ENCODE measurements around the gene USP12. TPM values are rescaled to one million over a fixed set of nuclear protein-coding genes. Genes with fewer than 3 reads are reported as not detected.

USP12 gene
- total and polyA plus RNA-seq, 12 donors: 4.6 to 20.3 (median 13.3) TPM

- no peak overlapping the region for H3K4me3 ChIP-seq
- H3K27me3 ChIP-seq: no peaks in the 10 kb centered on the region
- no peak for DNase-seq
- no peaks in the 10 kb centered on the region for H3K4me1 ChIP-seq (replicated peaks in 1 of 2)
- intact Hi-C loops (cut with DNase I): no loop called here
- no peaks in the 10 kb centered on the region for H3K36me3 ChIP-seq (replicated peaks in 1 of 2)
- no peaks in the 10 kb centered on the region for H3K9me3 ChIP-seq (replicated peaks in 1 of 3)
- TF ChIP-seq POLR2A (IDR thresholded peaks at IDR 0.05): no peak
- TF ChIP-seq, protein P1, sequence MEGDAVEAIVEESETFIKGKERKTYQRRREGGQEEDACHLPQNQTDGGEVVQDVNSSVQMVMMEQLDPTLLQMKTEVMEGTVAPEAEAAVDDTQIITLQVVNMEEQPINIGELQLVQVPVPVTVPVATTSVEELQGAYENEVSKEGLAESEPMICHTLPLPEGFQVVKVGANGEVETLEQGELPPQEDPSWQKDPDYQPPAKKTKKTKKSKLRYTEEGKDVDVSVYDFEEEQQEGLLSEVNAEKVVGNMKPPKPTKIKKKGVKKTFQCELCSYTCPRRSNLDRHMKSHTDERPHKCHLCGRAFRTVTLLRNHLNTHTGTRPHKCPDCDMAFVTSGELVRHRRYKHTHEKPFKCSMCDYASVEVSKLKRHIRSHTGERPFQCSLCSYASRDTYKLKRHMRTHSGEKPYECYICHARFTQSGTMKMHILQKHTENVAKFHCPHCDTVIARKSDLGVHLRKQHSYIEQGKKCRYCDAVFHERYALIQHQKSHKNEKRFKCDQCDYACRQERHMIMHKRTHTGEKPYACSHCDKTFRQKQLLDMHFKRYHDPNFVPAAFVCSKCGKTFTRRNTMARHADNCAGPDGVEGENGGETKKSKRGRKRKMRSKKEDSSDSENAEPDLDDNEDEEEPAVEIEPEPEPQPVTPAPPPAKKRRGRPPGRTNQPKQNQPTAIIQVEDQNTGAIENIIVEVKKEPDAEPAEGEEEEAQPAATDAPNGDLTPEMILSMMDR (IDR thresholded peaks at IDR 0.05): no peak
- WGBS, 4 donors: 88 to 100% (median 97%) methylated on average over 2 of the region's 2 CpGs
- H3K27ac ChIP-seq: no peak overlapping the region
These were observed 113.8 kb downstream of the USP12 start for GRCh38 chr13:27057817-27058216.

GRCh38 chr13:27055526-27055925 lies 116.1 kb downstream of the USP12 start:
- Histone ChIP-seq H3K27ac (no peak overlapping the region), H3K9me3 (replicated peaks in 1 of 3) (no peaks in the 10 kb centered on the region), H3K4me1 (replicated peaks in 1 of 2) (no peaks in the 10 kb centered on the region), H3K27me3 (no peaks in the 10 kb centered on the region), H3K36me3 (replicated peaks in 1 of 2) (no peaks in the 10 kb centered on the region), H3K4me3 (no peak overlapping the region)
- intact Hi-C loops (cut with DNase I): no loop called here
- no peak for DNase-seq
- WGBS, 4 donors: 58 to 81% (median 71%) methylated on average over 6 of the region's 6 CpGs
- TF ChIP-seq POLR2A (IDR thresholded peaks at IDR 0.05): no peak
- TF ChIP-seq, protein P1 (IDR thresholded peaks at IDR 0.05): no peak

GRCh38 chr13:27054760-27055159 lies 116.9 kb downstream of the USP12 start:
- no peak for DNase-seq
- no peaks in the 10 kb centered on the region for H3K4me1 ChIP-seq (replicated peaks in 1 of 2)
- H3K4me3 ChIP-seq: no peak overlapping the region
- intact Hi-C loops (cut with DNase I): no loop called here
- H3K27me3 ChIP-seq: no peaks in the 10 kb centered on the region
- no peaks in the 10 kb centered on the region for H3K36me3 ChIP-seq (replicated peaks in 1 of 2)
- no peak overlapping the region for H3K27ac ChIP-seq
- 80 to 91% (median 90%) methylated on average over 2 of the region's 2 CpGs for WGBS, 4 donors
- H3K9me3 ChIP-seq (replicated peaks in 1 of 3): no peaks in the 10 kb centered on the region
- TF ChIP-seq, protein P1 (IDR thresholded peaks at IDR 0.05): no peak
- no peak for TF ChIP-seq POLR2A (IDR thresholded peaks at IDR 0.05)

DNA sequence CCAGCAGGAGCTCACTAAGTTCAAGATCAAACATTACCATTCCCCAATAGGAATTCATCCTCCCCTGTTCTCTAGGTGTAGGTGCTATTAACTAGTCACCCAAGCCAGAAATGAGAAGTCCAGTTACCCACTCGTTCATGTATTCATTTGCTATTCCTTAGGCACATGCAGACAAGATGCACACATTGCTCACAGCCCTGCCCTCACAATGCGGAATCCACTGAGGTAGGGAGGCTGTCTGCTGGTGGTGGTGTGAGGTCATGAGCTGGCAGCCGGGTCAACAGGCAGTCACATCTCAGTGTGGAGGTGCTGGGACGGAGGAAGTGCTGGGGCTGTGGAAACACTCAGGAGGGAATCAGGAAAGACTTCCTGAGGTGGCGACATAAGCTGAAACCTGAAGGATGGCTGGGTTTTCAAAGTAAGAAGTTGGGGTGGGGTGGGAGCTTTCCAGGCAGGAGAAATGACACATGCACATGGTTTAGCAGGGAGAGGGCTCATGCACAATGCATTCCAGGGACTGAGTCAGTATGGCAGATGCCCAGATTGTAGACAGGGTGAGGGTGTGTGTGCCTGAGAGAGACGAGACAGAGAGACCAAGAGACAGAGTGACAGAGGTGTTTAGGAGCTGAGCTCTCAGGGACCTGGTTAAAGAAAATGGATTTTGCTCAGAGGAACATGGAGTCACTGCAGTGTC lies 117.6 kb downstream of the USP12 start:
- DNase-seq: no peak
- intact Hi-C loops (cut with DNase I): no loop called here
- no peak overlapping the region for H3K4me3 ChIP-seq
- H3K27ac ChIP-seq: no peak overlapping the region
- H3K4me1 ChIP-seq (replicated peaks in 1 of 2): no peaks in the 10 kb centered on the region
- WGBS, 4 donors: 65 to 76% (median 73%) methylated on average over 6 of the region's 6 CpGs
- H3K9me3 ChIP-seq (replicated peaks in 1 of 3): no peaks in the 10 kb centered on the region
- H3K27me3 ChIP-seq: no peaks in the 10 kb centered on the region
- H3K36me3 ChIP-seq (replicated peaks in 1 of 2): no peaks in the 10 kb centered on the region
- TF ChIP-seq, protein P1 (IDR thresholded peaks at IDR 0.05): no peak
- TF ChIP-seq POLR2A (IDR thresholded peaks at IDR 0.05): no peak
